NCI-H226 (cell line): ENCODE measurements around the gene MEX3A.
"Not testable (repeated sequence)": the region's sequence is repeated elsewhere in the genome, so short reads cannot be mapped to it uniquely, and the experiment has no call there.

ENCODE experiments used
- DNase-seq: peaks from one replicate; pipeline ENCODE4 v3.0.0-alpha.2; 2015

Gene MEX3A

DNA sequence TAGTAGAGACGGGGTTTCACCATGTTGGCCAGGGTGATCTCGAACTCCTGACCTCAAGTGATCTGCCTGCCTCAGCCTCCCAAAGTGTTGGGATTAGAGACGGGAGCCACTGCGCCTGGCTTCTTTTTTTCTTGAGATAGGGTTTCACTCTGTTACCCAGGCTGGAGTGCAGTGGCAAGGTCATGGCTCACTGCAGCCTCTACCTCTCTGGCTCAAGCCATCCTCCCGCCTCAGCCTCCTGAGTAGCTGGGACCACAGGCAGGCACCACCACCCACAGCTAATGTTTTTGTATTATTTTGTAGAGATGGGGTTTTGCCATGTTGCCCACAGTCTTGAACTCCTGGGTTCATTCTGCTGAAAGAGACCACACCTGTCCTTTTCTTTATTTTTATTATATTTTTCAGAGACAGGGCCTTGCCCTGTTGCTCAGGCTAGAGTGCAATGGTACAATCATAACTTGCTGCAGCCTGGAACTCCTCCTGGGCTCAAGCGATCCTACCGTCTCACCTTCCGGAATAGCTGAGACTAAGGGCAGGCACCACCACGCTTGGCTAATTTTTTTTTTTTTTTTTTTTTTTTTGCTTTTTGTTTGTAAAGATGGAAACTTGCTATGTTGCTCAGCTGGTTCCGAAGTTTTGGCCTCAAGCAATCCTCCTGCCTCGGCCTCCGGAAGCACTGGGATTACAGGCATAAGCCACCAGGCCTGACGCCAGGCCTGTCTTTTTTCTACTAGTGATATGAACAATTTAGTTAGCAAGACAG lies 35.3 kb upstream of the MEX3A start:
- DNase-seq: no peak

DNA sequence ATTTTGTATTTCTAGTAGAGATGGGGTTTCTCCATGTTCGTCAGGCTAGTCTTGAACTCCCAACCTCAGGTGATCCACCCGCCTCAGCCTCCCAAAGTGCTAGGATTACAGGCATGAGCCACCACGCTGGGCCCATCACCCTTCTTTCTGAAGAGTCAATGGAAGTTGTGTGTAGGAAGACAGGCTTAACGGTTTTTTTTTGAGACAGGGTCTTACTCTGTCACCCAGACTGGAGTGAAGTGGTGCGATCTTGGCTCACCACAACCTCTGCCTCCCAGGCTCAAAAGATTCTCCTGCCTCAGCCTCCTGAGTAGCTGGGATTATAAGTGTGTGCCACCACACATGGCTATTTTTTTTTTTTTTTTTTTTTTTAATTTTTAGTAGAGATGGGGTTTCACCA lies 34.5 kb upstream of the MEX3A start:
- not testable (repeated sequence) for DNase-seq

DNA sequence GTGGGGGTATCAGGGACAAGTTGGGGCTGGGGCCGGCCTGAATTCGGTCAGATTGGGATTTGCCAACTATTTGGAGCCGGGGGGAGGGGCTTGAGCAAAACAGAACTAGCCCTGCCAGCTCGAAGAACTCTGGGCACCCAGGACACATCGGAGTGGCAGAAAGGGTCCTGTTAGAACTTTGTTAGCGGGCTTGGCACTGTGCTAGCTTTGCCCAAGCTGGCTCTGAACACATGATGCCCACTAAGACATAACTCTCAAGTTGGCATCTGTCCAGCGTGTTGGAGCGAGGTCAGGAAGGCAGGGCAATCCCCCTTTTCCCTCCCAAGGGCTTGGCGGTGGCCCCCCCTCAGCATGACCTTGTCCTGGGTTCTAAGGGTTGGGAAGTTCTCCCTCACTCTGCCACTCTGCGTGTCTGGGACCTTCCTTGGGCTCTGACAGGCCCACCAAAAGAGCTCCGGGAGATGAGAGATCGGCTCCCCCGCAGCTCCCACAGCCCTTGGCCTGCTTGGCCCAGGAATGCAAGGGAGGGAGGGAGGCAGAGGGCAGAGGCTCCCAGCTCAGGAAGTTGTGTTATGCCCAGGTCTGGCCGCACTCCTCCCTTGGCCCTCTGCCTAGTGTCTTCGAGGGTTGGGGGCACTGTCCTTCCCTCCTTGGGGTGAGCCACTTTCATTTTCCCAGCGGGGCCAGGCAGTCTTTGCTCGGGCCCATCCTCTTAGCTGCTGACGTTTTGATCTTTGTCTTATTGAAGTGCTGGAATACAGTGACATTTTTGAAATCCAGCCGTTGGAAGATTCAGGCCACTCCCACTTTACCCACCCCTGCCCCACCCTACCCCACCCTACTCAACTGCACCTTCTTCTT lies 33.5 kb upstream of the MEX3A start:
- peak; percentile 86 for DNase-seq

DNA sequence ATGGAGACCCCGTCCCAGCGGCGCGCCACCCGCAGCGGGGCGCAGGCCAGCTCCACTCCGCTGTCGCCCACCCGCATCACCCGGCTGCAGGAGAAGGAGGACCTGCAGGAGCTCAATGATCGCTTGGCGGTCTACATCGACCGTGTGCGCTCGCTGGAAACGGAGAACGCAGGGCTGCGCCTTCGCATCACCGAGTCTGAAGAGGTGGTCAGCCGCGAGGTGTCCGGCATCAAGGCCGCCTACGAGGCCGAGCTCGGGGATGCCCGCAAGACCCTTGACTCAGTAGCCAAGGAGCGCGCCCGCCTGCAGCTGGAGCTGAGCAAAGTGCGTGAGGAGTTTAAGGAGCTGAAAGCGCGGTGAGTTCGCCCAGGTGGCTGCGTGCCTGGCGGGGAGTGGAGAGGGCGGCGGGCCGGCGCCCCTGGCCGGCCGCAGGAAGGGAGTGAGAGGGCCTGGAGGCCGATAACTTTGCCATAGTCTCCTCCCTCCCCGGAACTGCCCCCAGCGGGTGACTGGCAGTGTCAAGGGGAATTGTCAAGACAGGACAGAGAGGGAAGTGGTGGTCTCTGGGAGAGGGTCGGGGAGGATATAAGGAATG lies 32.8 kb upstream of the MEX3A start:
- no peak for DNase-seq

DNA sequence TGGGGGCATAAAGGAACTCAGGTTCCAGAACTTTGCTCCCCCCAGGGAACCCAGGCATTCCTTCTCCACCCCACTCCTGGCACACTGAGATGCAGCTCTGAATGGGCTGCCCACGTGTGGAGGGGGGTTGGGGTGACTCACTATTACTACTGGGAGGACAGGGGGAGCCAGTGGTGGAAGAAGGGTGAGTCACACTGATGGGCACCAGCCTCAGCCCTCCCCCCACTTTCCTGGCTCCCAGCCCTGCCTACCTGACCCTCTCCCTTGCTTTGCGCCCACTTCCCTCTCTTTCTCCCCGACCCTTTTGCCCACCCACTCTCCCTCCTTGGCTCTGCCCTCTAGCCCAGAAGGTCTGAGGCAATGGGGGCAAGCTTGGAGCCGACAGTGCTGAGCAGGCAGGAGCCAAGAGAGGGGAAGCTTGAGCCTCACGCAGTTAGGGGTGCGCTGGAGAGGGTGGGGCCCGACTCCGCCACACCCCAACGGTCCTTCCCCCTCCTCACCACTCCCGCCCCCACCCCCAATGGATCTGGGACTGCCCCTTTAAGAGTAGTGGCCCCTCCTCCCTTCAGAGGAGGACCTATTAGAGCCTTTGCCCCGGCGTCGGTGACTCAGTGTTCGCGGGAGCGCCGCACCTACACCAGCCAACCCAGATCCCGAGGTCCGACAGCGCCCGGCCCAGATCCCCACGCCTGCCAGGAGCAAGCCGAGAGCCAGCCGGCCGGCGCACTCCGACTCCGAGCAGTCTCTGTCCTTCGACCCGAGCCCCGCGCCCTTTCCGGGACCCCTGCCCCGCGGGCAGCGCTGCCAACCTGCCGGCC lies 32.0 kb upstream of the MEX3A start, which contains the start of gene LMNA:
LMNA (plus strand) TSS at position 611 of the 818 bp plus-strand sequence. CDS start 208 bp downstream, outside the sequence.
- peak; percentile 97 for DNase-seq

DNA sequence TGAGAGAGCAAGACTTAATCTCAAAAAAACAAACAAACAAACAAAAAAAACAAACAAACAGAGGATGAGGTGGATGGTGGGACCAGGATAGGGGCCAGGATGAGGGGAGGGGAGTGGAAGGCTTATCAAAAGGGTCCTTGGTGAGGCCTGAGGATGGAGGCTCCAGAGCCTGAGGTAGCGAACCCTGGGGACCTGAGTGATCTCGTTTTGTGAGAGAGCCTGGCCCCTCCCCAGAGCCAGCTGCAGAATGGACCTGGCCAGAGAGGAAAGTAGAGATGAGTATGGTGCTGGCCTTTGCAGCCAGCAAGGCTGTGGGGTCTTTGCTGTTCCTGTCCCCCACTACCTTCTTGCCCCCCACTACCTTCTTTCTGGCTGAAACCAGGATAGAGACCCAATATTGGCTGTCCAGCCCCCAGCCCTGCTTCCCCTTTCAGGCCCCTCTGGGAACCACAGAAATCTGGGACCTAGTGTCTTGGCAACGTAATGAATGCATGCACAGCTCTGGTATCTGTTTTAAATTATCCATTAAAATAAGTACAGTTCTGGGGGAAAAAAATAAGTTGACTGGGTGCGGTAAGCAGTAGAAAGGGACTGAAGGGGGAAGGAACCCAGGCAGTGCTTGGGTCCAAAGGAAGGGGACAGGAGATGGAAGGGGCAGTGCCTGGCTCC lies 31.2 kb upstream of the MEX3A start:
- DNase-seq: no peak

DNA sequence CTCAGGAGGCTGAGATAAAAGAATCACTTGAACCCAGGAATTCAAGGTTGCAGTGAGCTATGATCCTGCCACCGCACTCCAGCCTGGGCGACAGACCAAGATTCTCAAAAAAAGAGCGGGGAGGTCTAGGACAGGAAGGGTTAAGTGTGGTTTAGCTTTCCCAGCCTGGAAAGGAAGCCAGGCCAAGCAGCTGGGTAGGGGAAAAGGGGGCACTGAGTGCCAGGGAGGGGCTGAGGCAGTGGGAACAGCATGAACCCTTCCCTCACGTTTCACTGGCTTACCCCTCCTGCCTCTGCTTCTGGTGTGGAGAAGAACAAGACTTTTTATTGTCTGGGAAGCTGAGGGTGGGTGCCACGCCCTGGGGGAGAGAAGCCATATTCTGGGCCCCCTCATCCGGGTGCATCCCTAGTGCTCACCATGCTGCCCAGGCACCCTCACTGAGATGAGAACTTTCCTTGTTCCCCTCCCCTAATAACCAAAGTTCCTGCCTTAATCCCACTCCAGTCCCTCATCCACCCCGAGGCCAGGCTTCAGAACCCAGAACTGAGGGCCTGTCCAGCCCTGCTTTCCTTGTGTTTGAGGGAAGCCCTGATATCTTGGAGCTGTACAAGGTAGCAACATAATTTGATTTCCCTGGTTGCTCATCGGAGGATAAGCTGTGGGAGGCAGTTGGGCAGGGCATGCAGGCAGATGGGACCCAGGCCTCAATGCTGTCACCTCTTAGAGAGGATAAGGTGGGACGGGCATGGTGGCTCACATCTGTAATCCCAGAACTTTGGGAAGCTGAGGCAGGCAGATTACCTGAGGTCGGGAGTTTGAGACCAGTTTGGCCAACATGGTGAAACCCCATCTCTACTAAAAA lies 30.2 kb upstream of the MEX3A start:
- DNase-seq: no peak

DNA sequence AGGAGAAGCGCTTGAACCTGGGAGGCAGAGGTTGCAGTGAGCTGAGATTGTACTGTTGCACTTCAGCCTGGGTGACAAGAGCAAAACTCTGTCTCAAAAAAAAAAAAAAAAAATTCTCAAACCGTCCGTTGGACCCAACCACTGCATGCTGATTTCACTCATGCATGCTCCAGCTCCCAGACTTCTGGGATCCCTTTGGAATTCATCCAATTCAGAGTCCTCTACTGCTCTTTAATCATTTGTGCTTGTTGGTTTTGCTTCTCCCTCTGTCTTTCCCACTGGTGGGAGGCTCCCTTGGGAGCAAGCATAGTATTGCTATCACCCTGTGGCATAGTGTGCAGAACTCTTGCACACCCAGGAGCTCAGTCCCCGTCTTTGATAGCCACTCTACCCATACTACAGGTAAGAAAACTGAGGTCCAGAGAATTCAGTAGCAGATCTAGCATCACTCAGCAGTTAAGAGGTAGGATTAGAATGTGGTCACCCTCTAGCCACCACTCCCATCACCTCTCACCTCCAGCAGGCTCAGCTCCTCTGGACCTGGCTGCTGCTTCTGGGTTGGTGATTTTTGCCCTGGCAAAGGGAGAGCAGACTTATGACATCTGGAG lies 29.2 kb upstream of the MEX3A start:
- DNase-seq: no peak

DNA sequence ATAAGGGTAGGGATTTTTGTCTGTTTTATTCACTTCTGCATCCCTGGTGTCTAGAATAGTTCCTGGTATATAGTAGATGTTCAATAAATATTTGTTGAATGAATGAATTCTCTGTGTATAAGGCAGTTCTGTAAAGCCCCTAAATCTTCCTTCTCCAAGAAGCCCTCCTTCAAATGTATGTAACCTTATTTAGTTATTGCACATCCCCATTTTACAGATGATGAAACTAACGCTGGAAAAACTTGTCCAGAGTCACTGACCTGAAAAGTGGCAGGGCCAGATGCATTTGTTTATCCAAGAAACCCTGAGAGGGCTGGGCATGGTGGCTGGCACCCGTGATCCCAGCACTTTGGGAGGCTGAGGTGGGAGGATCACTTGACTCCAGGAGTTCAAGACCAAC lies 28.0 kb upstream of the MEX3A start:
- no peak for DNase-seq

DNA sequence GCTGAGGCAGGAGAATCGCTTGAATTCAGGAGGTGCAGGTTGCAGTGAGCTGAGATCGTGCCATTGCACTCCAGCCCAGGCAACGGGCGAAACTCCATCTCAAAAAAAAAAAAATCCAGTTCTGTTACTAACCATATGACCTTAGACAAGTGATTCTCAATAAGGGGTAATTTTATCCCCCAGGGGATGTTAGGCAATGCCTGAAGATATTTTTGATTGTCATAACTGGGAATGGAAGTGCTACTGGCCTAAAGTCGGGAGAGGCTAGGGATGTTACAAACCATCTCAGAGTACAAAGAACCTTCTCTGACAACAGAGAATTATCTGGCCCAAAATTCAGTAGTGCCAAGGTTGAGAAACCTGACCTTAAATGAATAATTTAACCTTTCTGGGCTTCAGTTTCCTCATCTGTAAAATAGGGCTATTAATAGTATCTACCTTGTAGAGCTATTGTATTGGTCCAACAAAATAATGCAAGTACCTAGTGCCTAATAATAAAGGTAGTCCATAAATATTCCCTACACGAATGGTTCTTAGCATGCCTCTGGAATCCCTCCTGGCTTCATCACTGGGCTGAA lies 26.5 kb upstream of the MEX3A start:
- no peak for DNase-seq

DNA sequence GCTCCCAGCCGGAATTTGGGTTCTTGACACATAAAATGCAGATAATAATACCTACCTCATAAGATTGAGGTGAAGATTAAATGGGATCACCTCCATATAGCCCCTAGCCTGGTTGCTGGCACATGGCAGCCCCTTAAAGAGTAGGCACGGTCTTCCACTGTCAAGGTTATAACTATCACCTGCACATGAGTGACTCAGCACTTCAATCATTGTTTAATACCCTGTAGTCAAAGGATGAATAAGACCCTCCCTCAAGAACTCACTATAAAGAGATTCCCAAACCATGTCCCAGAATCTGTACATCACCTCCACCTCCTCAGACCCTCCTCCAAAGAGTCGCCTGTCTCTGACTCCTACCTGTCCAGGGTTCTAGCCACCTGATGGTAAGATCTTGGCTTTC lies 25.8 kb upstream of the MEX3A start:
- DNase-seq: no peak

DNA sequence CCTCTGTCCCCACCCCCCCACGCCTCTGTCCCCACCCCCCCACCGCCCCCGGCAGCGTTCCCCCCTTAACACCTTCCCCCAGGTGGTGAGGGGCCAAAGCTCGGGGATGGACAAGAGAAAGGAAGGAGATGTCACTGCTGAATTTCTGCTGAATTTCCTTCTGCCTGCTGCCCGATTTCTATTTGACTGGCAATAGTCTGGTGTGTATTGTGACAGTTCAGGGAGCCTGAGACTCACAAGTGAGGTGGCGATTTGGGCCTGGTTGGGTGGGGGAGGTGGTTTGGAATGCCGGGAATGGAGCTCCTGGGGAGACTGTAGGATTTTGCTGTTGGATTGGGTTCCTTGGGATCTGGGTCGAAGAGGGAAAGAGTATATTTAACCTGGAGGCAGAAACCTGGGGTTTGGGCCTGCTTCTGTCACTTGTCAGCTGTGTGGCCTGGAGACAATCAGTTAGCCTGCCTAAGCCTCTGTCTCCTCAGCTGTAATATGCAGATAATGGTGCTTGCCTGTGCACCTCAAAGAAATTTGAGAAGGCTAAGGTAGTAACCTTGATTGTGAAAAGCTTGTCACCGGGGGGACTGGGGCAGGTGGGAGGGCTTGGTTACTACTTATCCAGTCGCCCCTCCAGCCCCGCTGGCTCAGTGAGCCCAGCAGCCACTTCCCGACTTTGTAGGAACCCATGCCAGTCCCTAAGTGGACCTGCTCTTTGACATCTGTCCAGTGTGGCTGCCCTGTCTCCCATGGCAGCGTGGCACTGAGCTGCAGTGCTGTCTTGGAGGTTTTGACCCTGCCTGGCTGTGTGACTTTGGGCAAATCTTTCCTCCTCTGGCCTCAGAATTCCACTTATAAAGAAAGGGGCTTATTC lies 24.6 kb upstream of the MEX3A start:
- peak; percentile 41 for DNase-seq

DNA sequence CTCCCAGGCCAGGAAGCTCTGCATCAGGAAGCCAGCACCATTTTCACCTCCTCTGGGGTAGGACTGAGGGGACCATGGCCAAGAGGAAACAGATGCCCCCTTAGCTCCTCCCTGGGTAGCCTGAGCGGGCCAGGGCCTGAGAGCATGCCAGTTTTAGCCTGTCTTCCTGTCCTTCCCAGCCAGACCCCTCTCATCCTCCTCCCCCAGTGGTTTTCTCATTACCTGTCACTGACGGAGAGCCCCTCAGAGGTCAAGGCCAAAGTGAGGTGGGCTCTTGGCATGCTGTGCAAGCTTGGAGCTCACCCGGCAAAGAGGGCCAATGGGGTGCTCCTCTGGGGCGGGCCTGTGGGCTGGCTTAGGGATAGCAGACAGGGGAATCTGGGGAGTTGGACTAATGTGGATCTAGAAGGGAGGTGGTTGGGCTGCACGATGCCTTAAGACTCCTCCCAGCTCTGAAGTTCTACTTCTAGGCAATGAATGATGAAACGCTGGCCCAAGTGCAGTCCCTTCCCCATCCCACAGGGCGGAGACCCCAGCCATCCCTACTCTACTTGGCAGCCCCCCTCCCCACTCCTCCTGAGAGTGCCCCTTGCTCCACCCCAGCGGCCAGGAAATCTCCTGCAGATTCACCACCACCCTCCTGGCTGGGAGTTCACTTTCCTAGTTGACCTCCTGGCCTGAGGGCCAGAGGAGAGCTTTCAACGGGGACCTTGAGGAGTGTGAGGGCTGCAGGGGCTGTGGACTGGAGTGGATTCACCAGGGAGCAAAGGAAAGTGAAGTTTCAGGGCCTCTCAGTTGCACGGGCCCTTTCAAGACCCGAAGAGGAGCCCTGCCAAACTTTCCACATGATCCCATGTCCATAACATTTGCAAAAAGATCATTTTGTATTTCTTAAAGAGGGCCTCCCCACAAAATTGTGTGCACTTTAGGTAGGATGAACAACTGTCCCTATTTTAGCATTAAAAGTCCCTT lies 22.9 kb upstream of the MEX3A start:
- DNase-seq: peak; percentile 50

DNA sequence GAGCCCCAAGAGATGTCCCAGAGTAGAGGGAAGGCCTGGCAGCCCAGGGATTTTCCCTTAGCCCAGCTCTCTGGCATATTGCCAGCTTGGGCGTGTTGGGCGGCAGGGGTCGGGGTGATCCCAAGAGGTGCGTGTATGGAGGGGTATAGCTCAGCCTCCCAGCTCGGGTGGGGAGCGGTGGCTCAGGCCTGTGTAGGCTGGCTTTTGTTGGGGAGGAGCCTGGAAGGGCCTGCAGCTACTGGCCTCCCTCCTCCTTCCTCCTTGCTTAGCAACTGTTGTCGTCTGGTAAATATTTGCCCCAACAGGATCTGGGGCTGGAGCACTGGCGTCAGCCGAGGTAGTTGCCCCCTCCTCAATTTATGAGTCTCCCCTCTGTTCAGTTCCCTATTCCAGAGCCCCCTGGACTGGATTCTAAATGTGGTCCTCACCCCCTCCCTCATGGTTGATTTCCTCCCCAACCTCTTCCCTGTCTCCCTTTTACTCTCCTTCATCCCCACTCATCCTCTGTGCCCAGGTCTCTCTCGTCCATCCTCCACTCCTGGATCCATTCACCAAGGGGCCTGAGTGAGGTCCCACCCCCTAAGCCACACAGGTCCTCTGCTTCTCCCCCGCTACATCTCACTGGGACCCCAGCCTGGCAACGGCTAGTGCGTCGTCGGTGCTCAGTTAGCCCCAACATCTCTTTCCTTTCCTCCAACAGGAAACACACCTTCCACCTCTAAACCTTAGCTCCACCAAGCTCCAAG lies 22.0 kb upstream of the MEX3A start:
- peak; percentile 87 for DNase-seq

DNA sequence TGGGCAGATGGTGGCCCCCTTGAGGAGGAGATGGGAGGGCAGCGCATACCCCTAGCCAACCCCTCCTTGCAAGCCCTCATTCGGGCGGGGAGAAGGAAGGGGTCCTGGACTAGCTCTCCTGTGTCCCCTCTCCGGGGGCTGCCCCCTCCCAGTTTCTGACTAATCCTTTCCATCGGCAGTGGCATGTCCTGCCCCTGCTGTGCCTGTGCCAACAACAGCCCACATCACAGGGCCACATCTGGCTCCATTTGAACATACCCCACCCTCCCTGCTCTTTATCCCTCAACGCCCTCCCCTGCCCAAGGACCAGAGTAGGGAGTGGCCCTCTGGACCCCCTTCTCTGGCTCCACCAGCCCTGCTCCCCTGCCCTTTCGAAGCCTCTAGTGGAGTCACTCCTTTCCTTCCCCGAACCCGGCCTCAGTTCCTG lies 21.3 kb upstream of the MEX3A start:
- no peak for DNase-seq

DNA sequence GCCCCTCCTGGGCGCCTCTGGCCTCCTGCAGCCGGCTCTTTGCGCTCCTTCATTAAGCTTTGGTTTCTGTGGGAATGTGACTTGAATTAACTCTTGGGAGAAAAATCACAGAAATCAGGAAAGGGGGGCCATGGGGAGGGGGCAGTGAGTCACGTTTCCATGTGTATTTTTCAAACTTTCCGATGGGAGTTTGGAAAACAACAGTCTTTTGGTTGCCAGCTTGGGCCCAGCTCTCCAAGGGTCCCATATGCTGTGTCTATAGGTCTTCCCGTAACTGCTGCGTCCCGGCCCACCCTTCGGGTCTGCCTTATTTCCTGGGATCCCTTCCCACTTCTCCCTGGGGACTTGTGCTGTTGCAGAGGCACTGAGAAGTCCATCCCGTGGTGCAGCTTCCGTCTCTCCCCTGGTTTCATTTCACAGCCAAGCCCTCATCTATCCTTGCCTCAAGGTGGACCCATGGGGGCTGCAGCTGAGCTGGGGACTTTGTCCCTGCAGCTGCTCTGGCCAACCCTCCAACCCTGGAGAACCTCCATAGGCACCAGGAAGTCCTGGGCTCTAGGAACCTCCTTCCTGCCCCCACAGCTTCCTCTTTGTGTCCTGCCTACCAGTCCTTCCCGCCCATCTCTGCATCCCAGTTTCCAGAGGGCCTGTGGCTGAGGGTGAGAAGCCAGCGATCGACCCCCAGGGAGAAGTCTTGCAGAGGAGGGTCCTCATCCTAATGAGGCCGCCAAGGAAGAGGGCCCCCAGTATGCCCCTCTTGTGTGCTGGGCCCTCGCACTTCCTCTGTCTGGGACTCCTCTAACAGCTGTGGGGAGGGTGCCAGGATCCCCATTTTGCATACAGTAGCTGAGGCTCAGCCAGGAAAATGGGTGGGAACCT lies 20.6 kb upstream of the MEX3A start:
- no peak for DNase-seq
